Stimulated activated CD8-positive, alpha-beta memory T cell treated with anti-CD3 and anti-CD28 coated beads, Interleukin-12 subunit alpha, Interleukin-12 subunit beta, amount 100 ng/mL, for 4 hours (primary cell): ENCODE measurements around the gene C4B.
"Not testable (repeated sequence)": the region's sequence is repeated elsewhere in the genome, so short reads cannot be mapped to it uniquely, and the experiment has no call there.

ENCODE experiments used
- DNase-seq: peaks from one replicate; pipeline ENCODE4 v3.0.0-alpha.2; 2020; ENCODE audit warnings: low read depth

Gene C4B

GRCh38 chr6:32014547-32014946, at the start of gene C4B:
Gene C4B, plus strand, starts transcription at chr6:32014795. Its CDS starts 51 bp downstream, at chr6:32014846.
- not testable (repeated sequence) for DNase-seq

- no peak for DNase-seq
These were observed 48.9 kb upstream of the C4B start for GRCh38 chr6:31965700-31966099.

- DNase-seq: no peak
These were observed 48.1 kb upstream of the C4B start for GRCh38 chr6:31966506-31966905.

- no peak for DNase-seq
These were observed 47.3 kb upstream of the C4B start for GRCh38 chr6:31966997-31967925.

- DNase-seq: no peak
These were observed 46.7 kb upstream of the C4B start for GRCh38 chr6:31967926-31968320.

GRCh38 chr6:31968326-31968725, 46.3 kb upstream of the C4B start:
- DNase-seq: no peak

- DNase-seq: no peak
These were observed 45.5 kb upstream of the C4B start for GRCh38 chr6:31968791-31969711.

GRCh38 chr6:31969712-31970603, 44.6 kb upstream of the C4B start:
- no peak for DNase-seq

- DNase-seq: no peak
These were observed 43.9 kb upstream of the C4B start for GRCh38 chr6:31970604-31971271.

- no peak for DNase-seq
These were observed 43.2 kb upstream of the C4B start for GRCh38 chr6:31971279-31971992.

- DNase-seq: peak; percentile 95
These were observed 42.4 kb upstream of the C4B start, which contains the start of gene DXO for GRCh38 chr6:31971993-31972708. Gene DXO, minus strand, starts transcription at chr6:31972138. Its CDS starts 463 bp downstream, at chr6:31971675.

- DNase-seq: no peak
These were observed 41.8 kb upstream of the C4B start for GRCh38 chr6:31972709-31973350.

GRCh38 chr6:31976065-31976464, 38.5 kb upstream of the C4B start:
- not testable (repeated sequence) for DNase-seq

- no peak for DNase-seq
These were observed 36.7 kb upstream of the C4B start for GRCh38 chr6:31977816-31978431.

GRCh38 chr6:31978831-31979230, 35.8 kb upstream of the C4B start:
- no peak for DNase-seq

- DNase-seq: no peak
These were observed 35.2 kb upstream of the C4B start for GRCh38 chr6:31979238-31979898.

GRCh38 chr6:31980195-31980876, 34.3 kb upstream of the C4B start:
- not testable (repeated sequence) for DNase-seq

GRCh38 chr6:31980998-31981397, 33.6 kb upstream of the C4B start:
- not testable (repeated sequence) for DNase-seq
